Measurements from ENCODE around the gene ITPK1. TPM values are rescaled to one million over a fixed set of nuclear protein-coding genes. Genes with fewer than 3 reads are reported as not detected.

ITPK1 gene
- total RNA-seq, 1 donor: 35.9 TPM

- H3K4me3 ChIP-seq (ENCODE audit: low read length): no peak overlapping the region
- no peaks in the 10 kb centered on the region for H3K9me3 ChIP-seq (ENCODE audit: low read depth, low read length)
- H3K4me1 ChIP-seq (ENCODE audit: insufficient read depth, low read length): no peaks in the 10 kb centered on the region
- peaks cover 3% of the 10 kb centered on the region for H3K27me3 ChIP-seq (ENCODE audit: insufficient read depth, low read length)
Measured at GRCh38 chr14:92917956-92918355, 197.8 kb downstream of the ITPK1 start.

GRCh38 chr14:92917041-92917940 lies 198.4 kb downstream of the ITPK1 start:
- no peaks in the 10 kb centered on the region for H3K4me1 ChIP-seq (ENCODE audit: insufficient read depth, low read length)
- peaks cover 3% of the 10 kb centered on the region for H3K27me3 ChIP-seq (ENCODE audit: insufficient read depth, low read length)
- H3K4me3 ChIP-seq (ENCODE audit: low read length): no peak overlapping the region

GRCh38 chr14:92916201-92916600 lies 199.5 kb downstream of the ITPK1 start:
- Histone ChIP-seq H3K4me3 (ENCODE audit: low read length) (no peak overlapping the region), H3K27me3 (ENCODE audit: insufficient read depth, low read length) (no peaks in the 10 kb centered on the region), H3K4me1 (ENCODE audit: insufficient read depth, low read length) (no peaks in the 10 kb centered on the region), H3K9me3 (ENCODE audit: low read depth, low read length) (no peaks in the 10 kb centered on the region)

More at GRCh38 chr14:92917041-92917940, 198.4 kb downstream of the ITPK1 start:
- no peaks in the 10 kb centered on the region for H3K9me3 ChIP-seq (ENCODE audit: low read depth, low read length)

GRCh38 chr14:92914087-92914656 lies 201.6 kb downstream of the ITPK1 start:
- H3K9me3 ChIP-seq (ENCODE audit: low read depth, low read length): no peaks in the 10 kb centered on the region
- H3K4me1 ChIP-seq (ENCODE audit: insufficient read depth, low read length): no peaks in the 10 kb centered on the region
- H3K4me3 ChIP-seq (ENCODE audit: low read length): no peak overlapping the region
- no peaks in the 10 kb centered on the region for H3K27me3 ChIP-seq (ENCODE audit: insufficient read depth, low read length)

GRCh38 chr14:92907316-92907911 lies 208.3 kb downstream of the ITPK1 start:
- Histone ChIP-seq H3K4me3 (ENCODE audit: low read length) (no peak overlapping the region), H3K4me1 (ENCODE audit: insufficient read depth, low read length) (no peaks in the 10 kb centered on the region), H3K9me3 (ENCODE audit: low read depth, low read length) (no peaks in the 10 kb centered on the region), H3K27me3 (ENCODE audit: insufficient read depth, low read length) (no peaks in the 10 kb centered on the region)

- no peaks in the 10 kb centered on the region for H3K27me3 ChIP-seq (ENCODE audit: insufficient read depth, low read length)
- H3K9me3 ChIP-seq (ENCODE audit: low read depth, low read length): no peaks in the 10 kb centered on the region
- no peaks in the 10 kb centered on the region for H3K4me1 ChIP-seq (ENCODE audit: insufficient read depth, low read length)
- H3K4me3 ChIP-seq (ENCODE audit: low read length): no peak overlapping the region
Measured at GRCh38 chr14:92906823-92907222, 208.9 kb downstream of the ITPK1 start.

GRCh38 chr14:92906420-92906819 lies 209.3 kb downstream of the ITPK1 start:
- H3K4me1 ChIP-seq (ENCODE audit: insufficient read depth, low read length): no peaks in the 10 kb centered on the region
- no peak overlapping the region for H3K4me3 ChIP-seq (ENCODE audit: low read length)
- H3K9me3 ChIP-seq (ENCODE audit: low read depth, low read length): no peaks in the 10 kb centered on the region
- no peaks in the 10 kb centered on the region for H3K27me3 ChIP-seq (ENCODE audit: insufficient read depth, low read length)

- Histone ChIP-seq H3K4me3 (ENCODE audit: low read length) (no peak overlapping the region), H3K9me3 (ENCODE audit: low read depth, low read length) (no peaks in the 10 kb centered on the region), H3K4me1 (ENCODE audit: insufficient read depth, low read length) (no peaks in the 10 kb centered on the region), H3K27me3 (ENCODE audit: insufficient read depth, low read length) (no peaks in the 10 kb centered on the region)
Measured at GRCh38 chr14:92905667-92906066, 210.1 kb downstream of the ITPK1 start.

GRCh38 chr14:92903359-92903758 lies 212.4 kb downstream of the ITPK1 start:
- Histone ChIP-seq H3K27me3 (ENCODE audit: insufficient read depth, low read length) (no peaks in the 10 kb centered on the region), H3K4me3 (ENCODE audit: low read length) (no peak overlapping the region), H3K4me1 (ENCODE audit: insufficient read depth, low read length) (no peaks in the 10 kb centered on the region), H3K9me3 (ENCODE audit: low read depth, low read length) (no peaks in the 10 kb centered on the region)

- H3K4me3 ChIP-seq (ENCODE audit: low read length): no peak overlapping the region
Measured at GRCh38 chr14:92902726-92903125, 213.0 kb downstream of the ITPK1 start.

GRCh38 chr14:92902191-92902590 lies 213.5 kb downstream of the ITPK1 start:
- H3K4me3 ChIP-seq (ENCODE audit: low read length): no peak overlapping the region
- no peaks in the 10 kb centered on the region for H3K9me3 ChIP-seq (ENCODE audit: low read depth, low read length)
- H3K4me1 ChIP-seq (ENCODE audit: insufficient read depth, low read length): no peaks in the 10 kb centered on the region
- H3K27me3 ChIP-seq (ENCODE audit: insufficient read depth, low read length): no peaks in the 10 kb centered on the region

More at GRCh38 chr14:92902726-92903125, 213.0 kb downstream of the ITPK1 start:
- no peaks in the 10 kb centered on the region for H3K27me3 ChIP-seq (ENCODE audit: insufficient read depth, low read length)
- no peaks in the 10 kb centered on the region for H3K4me1 ChIP-seq (ENCODE audit: insufficient read depth, low read length)
- no peaks in the 10 kb centered on the region for H3K9me3 ChIP-seq (ENCODE audit: low read depth, low read length)

- Histone ChIP-seq H3K27me3 (ENCODE audit: insufficient read depth, low read length) (no peaks in the 10 kb centered on the region), H3K9me3 (ENCODE audit: low read depth, low read length) (no peaks in the 10 kb centered on the region), H3K4me1 (ENCODE audit: insufficient read depth, low read length) (no peaks in the 10 kb centered on the region), H3K4me3 (ENCODE audit: low read length) (no peak overlapping the region)
Measured at GRCh38 chr14:92900660-92901059, 215.1 kb downstream of the ITPK1 start.

- H3K4me3 ChIP-seq (ENCODE audit: low read length): no peak overlapping the region
- H3K4me1 ChIP-seq (ENCODE audit: insufficient read depth, low read length): no peaks in the 10 kb centered on the region
- H3K9me3 ChIP-seq (ENCODE audit: low read depth, low read length): no peaks in the 10 kb centered on the region
- H3K27me3 ChIP-seq (ENCODE audit: insufficient read depth, low read length): no peaks in the 10 kb centered on the region
Measured at GRCh38 chr14:92898566-92899131, 217.1 kb downstream of the ITPK1 start.

- Histone ChIP-seq H3K27me3 (ENCODE audit: insufficient read depth, low read length) (no peaks in the 10 kb centered on the region), H3K4me1 (ENCODE audit: insufficient read depth, low read length) (no peaks in the 10 kb centered on the region), H3K4me3 (ENCODE audit: low read length) (no peak overlapping the region), H3K9me3 (ENCODE audit: low read depth, low read length) (peaks cover 4% of the 10 kb centered on the region)
Measured at GRCh38 chr14:92897922-92898565, 217.7 kb downstream of the ITPK1 start.

All from mononuclear cell (primary cell).